Left renal pelvis (tissue), 4 donors: ENCODE data around the gene CSN2. TPM values are rescaled to one million over a fixed set of nuclear protein-coding genes. Genes with fewer than 3 reads are reported as not detected.
"Not testable (repeated sequence)": the region's sequence is repeated elsewhere in the genome, so short reads cannot be mapped to it uniquely, and the experiment has no call there.

Experiments used
- DNase-seq, 4 donors: peaks; one replicate each; pipeline ENCODE4 v3.0.0-alpha.2; 2013; ENCODE audit warnings: low read depth in 4 of 4, low spot score in 3 of 4
- polyA plus RNA-seq, 4 donors: library from polyadenylated mRNA; unstranded; fragments of 120-200 nt; gene quantifications; one replicate each; pipeline ENCODE4 v1.2.1, GENCODE V29; 2013; ENCODE audit not compliant: insufficient read length in 4 of 4

CSN2 gene, protein sequence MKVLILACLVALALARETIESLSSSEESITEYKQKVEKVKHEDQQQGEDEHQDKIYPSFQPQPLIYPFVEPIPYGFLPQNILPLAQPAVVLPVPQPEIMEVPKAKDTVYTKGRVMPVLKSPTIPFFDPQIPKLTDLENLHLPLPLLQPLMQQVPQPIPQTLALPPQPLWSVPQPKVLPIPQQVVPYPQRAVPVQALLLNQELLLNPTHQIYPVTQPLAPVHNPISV
- polyA plus RNA-seq, result not detected

- DNase-seq, result no peak
These were observed at the start of gene CSN2 for GRCh38 chr4:69965628-69966027. Gene CSN2, minus strand, starts transcription at chr4:69965728. Its CDS starts 4,733 bp downstream, at chr4:69960995.

- no peak for DNase-seq
These were observed 43.2 kb upstream of the CSN2 start for GRCh38 chr4:70008771-70009170.

DNA sequence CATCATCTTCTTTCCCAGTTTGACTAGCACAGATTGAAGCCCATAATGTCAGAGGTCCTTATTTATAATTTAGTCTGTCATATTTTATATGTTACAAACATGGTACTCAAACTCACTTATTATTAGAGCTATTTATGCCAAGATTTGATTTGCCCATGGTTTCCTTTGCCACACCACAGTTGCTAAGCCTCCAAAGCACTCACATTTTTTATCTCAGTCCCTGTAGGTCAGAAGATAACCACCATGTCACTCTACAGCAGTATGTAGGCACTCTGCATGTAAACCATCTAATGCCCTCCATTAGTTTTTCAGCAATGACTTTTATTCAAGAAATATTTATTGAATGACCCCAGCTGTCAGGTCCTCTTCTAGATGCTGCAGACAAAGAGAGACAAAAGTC, 37.0 kb upstream of the CSN2 start:
- DNase-seq, result no peak

GRCh38 chr4:70000711-70001110, 35.2 kb upstream of the CSN2 start:
- no peak for DNase-seq

DNA sequence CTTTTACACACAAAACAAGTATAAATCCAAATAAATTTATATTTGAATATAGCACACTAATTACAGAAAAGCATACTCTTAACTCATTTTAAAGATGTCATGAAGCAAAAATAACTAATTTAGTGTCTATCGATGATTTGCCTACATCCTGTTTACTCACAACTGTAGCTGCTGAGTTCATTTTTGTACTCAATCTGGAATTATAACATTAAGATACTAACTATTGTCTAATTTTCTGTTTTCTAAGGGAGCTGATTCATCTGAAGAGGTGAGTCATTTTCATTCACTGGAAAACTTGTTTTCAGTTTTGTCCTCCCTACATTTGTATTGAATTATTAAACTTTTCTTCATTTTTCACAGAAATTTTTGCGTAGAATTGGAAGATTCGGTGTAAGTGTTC, 33.9 kb upstream of the CSN2 start:
- DNase-seq, result no peak

- no peak for DNase-seq
These were observed 30.0 kb upstream of the CSN2 start, which contains the start of gene STATH for GRCh38 chr4:69995526-69996016. Gene STATH, plus strand, starts transcription at chr4:69995966. Its CDS starts 2,472 bp downstream, at chr4:69998438.

DNA sequence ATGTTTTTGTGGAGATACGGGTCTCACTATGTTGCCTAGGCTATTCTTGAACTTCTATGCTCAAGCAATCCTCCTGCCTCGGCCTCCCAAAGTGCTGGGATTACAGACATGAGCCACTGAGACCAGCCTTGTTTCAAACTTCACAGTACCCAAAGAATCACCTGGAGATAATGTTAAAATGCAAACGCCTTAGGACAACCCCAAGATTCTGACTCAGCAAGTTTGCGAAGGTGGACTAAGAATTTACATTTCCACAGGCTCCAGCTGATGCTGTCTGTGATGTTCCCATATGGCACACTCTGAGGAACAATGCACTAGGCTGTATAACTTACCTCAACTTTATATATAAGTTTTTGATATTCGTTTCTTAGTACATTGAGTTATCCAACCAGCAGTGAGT, 29.3 kb upstream of the CSN2 start:
- no peak for DNase-seq

GRCh38 chr4:69991016-69991415, 25.5 kb upstream of the CSN2 start:
- no peak for DNase-seq

DNA sequence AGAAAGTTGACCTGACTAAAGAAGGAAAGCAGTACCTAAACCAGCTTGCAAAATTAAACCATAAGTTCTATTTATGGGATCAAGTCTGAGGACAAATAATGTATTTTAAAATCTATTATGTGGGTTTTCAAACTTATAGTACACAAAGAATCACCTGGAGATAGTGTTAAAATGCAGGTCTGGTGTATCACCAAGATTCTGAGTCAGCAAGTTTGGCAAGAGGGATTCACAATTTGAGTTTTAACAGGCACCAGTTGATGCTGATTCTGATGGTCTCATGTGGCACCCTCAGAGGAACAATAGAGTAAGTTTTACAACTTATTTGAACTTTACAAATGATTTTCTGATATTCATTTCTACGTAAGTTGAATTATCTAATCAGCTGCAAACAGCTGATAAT, 21.1 kb upstream of the CSN2 start:
- no peak for DNase-seq

GRCh38 chr4:69984030-69984443, 18.5 kb upstream of the CSN2 start:
- DNase-seq, result peak in 3 of 4 donors; percentile 10 to 18 (median 14)

- no peak for DNase-seq
These were observed 12.1 kb upstream of the CSN2 start for GRCh38 chr4:69977582-69977981.

- no peak for DNase-seq
These were observed 9.1 kb upstream of the CSN2 start for GRCh38 chr4:69974631-69975030.

DNA sequence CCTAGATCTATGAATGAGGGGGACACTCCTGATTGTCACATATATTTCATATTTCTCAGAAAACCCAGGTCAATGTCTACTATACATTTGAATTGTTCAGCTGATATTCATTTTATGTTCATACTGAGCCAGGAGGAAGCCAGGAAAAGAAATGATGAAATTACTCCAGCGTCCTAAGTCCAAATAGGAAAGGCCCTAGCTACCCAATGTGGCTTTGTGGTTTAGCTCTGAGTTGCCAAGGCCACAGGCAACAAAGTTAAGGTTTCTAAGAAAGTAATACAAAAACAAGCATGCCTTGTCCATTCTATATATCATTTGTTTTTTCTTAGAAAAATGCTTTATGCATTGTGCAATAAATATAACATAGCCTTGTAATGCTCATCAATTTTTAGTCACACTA, 4.5 kb upstream of the CSN2 start:
- no peak for DNase-seq

- DNase-seq, result no peak
These were observed 8.3 kb downstream of the CSN2 start for GRCh38 chr4:69957209-69957608.

DNA sequence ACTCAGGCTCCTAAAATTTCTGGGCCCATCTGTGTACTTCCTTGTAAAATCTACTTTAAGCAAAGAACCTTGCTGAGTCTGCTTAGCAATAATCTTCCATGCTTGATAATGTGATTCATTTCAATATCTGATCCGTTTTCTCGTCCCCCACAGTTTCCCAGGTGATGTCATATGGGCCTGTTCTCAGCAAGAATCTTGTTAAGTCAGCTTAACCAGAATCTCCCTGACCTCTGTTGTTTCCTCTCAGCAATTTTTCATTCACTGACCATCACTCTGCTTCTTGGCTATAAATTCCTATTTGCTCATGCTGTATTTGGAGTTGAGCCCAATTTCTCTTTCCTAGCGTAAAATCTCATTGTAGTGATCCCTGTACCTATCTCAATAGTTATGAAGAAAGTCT, 13.9 kb downstream of the CSN2 start:
- no peak for DNase-seq

DNA sequence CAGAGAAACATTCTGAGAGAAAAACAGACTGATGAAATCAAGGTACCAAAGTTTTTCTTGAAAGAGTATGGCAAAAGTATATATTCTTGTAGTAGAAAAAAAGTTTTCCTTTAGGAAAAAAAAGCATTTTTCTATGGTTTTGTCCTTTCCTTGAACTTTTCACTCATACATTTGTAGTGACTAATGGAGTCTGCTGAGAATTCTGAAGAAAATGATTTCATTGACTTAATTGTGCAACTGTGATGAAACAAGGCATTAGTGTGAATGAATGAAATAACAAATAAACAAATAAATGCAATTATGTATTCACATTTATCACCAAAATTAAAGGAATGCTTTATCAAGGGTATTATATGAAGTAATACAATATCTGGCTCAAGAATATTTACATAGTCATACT, 29.0 kb downstream of the CSN2 start:
- DNase-seq, result no peak

DNA sequence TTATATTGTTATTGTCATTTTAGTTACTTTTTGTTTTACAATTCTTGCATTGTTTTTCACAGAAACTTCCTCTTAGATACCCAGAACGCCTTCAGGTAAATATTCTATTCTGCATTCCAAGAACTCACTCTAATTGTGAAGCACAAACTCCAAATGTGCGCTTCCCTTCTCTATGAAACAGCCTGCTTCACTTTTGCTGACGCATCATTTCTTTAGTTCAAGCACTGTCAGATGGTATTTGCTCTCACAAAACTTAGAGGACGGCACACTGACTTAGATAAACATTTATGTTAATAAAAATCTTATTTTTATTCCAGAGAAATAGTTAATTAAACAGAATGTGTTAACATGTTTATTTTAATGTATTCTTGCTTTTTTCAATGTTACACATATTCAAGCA, 31.4 kb downstream of the CSN2 start:
- no peak for DNase-seq

DNA sequence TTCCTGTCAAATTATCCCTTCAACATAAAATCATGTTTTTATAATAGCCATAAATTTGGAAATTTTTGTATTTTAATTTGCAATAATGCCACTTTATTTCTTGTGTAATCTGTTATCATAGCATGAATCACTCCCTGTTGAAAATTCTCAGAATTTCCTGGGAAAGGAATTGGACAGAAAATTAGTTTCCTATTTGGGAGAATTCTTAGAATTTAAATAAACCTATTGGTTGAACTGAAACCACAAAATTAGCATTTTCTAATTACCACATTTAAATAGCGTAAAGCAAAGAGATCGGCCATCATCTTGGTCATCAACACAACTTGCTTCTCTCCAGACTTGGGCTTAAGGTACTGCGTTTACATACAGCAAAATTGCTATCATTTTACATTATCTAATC, 34.8 kb downstream of the CSN2 start, which contains the start of gene CSN1S1:
TSS of gene CSN1S1 (plus strand) at position 301 of the 400 bp plus-strand sequence. CDS start 1,488 bp downstream, outside the sequence.
- DNase-seq, result no peak

DNA sequence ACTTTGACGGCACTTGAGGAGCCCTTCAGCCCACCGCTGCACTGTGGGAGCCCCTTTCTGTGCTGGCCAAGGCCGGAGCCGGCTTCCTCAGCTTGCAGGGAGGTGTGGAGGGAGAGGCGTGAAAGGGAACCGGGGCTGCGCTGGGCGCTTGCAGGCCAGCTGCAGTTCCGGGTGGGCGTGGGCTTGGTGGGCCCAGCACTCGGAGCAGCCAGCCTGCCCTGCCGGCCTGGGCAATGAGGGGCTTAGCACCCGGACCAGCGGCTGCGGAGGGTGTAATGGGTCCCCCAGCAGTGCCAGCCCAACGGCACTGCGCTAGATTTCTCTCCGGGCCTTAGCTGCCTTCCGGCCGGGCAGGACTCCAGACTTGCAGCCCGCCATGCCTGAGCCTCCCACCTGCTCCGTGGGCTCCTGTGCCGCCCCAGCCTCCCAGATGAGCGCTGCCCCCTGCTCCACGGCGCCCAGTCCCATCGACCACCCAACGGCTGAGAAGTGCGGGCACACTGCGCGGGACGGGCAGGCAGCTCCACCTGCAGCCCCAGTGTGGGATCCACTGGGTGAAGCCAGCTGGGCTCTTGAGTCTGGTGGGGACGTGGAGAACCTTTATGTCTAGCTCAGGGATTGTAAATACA, 41.6 kb downstream of the CSN2 start:
- not testable (repeated sequence) for DNase-seq

- DNase-seq, result no peak
These were observed 44.7 kb downstream of the CSN2 start for GRCh38 chr4:69920874-69921273.

DNA sequence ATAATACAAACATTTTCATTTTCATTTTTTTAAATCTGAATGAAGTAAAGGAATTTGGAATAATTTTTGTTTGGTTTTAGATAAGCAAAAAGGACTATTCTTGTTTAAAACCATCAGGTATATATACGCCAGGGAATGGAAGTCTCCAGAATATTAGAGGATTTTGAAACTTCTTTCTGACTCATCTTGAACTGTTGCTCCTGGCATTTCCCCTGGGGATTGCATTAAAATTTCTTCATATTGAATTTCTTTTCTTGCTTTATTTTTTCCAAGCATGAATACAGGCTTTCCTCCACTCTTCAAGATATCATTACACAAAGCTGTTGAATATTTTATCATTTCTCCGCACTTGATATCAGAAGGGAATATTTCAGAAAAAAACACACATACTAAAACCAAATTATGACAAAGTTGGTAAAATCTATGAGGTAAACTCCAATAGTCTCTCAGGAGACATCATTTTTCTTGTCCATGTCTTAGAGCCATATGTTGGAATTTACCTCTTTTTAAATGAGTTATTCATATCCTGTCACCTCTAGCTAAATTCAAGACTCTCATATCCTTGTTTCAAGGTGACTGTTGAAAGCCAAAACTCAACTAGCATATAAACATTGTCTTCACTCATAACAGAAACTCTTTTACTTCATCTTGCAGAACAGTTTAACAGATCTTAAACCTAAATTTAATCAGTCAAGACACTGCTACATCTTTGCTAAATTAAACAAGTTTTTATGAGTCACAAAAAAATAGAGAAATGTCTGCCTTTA, 55.3 kb downstream of the CSN2 start:
- DNase-seq, result no peak
